HEK293 (cell line): ENCODE data around the gene CLDN3.

ENCODE experiments used
- CTCF ChIA-PET: fragments of 350-600 bp; formaldehyde crosslinking; extraction: SDS; loops from one replicate; lab custom pipeline; 2021; ENCODE audit warnings: antibody characterized with exemption; lab: Yijun Ruan, JAX
- POLR2A ChIA-PET: fragments of 300-600 bp; formaldehyde crosslinking; extraction: SDS; loops from one replicate; lab custom pipeline; 2020; ENCODE audit warnings: antibody characterized with exemption, inconsistent platforms; lab: Yijun Ruan, JAX
- H3K27ac ChIP-seq: fragments of 200-500 bp; sonication (Bioruptor generic); 2 replicates; pipeline ENCODE4 v1.5.1; 2014; ENCODE audit warnings: low read depth, low read length, control low read depth, inconsistent platforms; ENCODE audit errors: extremely low read depth
- H3K36me3 ChIP-seq, 2 experiments: fragments of 200-500 bp in 1 of 2; sonication (Bioruptor generic) in 1 of 2; 1 replicate in 1 of 2; 2 replicates in 1 of 2; pipeline ENCODE4 v1.5.1; 2014 to 2017; ENCODE audit warnings: inconsistent platforms in 2 of 2, low read length in 2 of 2; ENCODE audit not compliant: control insufficient read depth in 2 of 2, insufficient read depth in 1 of 2
- H3K4me1 ChIP-seq: fragments of 200-500 bp; sonication (Bioruptor generic); 2 replicates; pipeline ENCODE4 v1.5.1; 2014; ENCODE audit warnings: mild to moderate bottlenecking, low read length, inconsistent platforms; ENCODE audit not compliant: control insufficient read depth, insufficient read depth
- H3K4me3 ChIP-seq: 2 replicates; pipeline ENCODE4 v1.5.1; 2011; ENCODE audit warnings: low read depth, mild to moderate bottlenecking, control low read depth, low read length, moderate library complexity
- H3K9me3 ChIP-seq: fragments of 200-500 bp; sonication (Bioruptor generic); 2 replicates; pipeline ENCODE4 v1.5.1; 2014; ENCODE audit warnings: low read depth, low read length, inconsistent platforms; ENCODE audit not compliant: control insufficient read depth, insufficient read depth
- ATF2 ChIP-seq: fragments of 450-650 bp; formaldehyde crosslinking; IDR thresholded peaks from 2 replicates; pipeline ENCODE4 v1.5.1; 2016; ENCODE audit warnings: missing biosample characterization, missing genetic modification characterization, low read depth
- GLIS1 ChIP-seq: fragments of 450-650 bp; formaldehyde crosslinking; IDR thresholded peaks from 2 replicates; pipeline ENCODE4 v1.5.1; 2016; ENCODE audit warnings: missing biosample characterization, missing genetic modification characterization
- PRDM10 ChIP-seq: fragments of 450-650 bp; formaldehyde crosslinking; IDR thresholded peaks from 2 replicates; pipeline ENCODE4 v1.5.1; 2016; ENCODE audit warnings: missing biosample characterization, missing genetic modification characterization
- RBAK ChIP-seq: fragments of 450-650 bp; formaldehyde crosslinking; IDR thresholded peaks from 2 replicates; pipeline ENCODE4 v1.5.1; 2016; ENCODE audit warnings: missing biosample characterization, missing genetic modification characterization
- YY1 ChIP-seq: fragments of 450-650 bp; formaldehyde crosslinking; IDR thresholded peaks from 2 replicates; pipeline ENCODE4 v1.5.1; 2018; ENCODE audit warnings: missing biosample characterization, missing genetic modification characterization
- ZBTB17 ChIP-seq: fragments of 450-650 bp; formaldehyde crosslinking; IDR thresholded peaks from 2 replicates; pipeline ENCODE4 v1.5.1; 2016; ENCODE audit warnings: missing biosample characterization, missing genetic modification characterization
- ZBTB6 ChIP-seq: fragments of 450-650 bp; formaldehyde crosslinking; IDR thresholded peaks from 2 replicates; pipeline ENCODE4 v1.5.1; 2017; ENCODE audit warnings: missing biosample characterization, missing genetic modification characterization
- ZFP69B ChIP-seq: fragments of 450-650 bp; formaldehyde crosslinking; IDR thresholded peaks from 2 replicates; pipeline ENCODE4 v1.5.1; 2016; ENCODE audit warnings: missing biosample characterization, missing genetic modification characterization
- ZIC2 ChIP-seq: fragments of 450-650 bp; formaldehyde crosslinking; IDR thresholded peaks from 2 replicates; pipeline ENCODE4 v1.5.1; 2016; ENCODE audit warnings: missing biosample characterization, missing genetic modification characterization
- ZNF18 ChIP-seq: fragments of 450-650 bp; formaldehyde crosslinking; IDR thresholded peaks from 2 replicates; pipeline ENCODE4 v1.5.1; 2016; ENCODE audit warnings: missing biosample characterization, missing genetic modification characterization
- ZNF292 ChIP-seq: fragments of 450-650 bp; formaldehyde crosslinking; IDR thresholded peaks from 2 replicates; pipeline ENCODE4 v1.5.1; 2016; ENCODE audit warnings: low read depth, missing biosample characterization, missing genetic modification characterization, borderline replicate concordance
- ZNF335 ChIP-seq: fragments of 450-650 bp; formaldehyde crosslinking; conservative IDR thresholded peaks from 2 replicates; pipeline ENCODE4 v1.5.1; 2016; ENCODE audit warnings: missing biosample characterization, missing genetic modification characterization
- ZNF350 ChIP-seq: fragments of 450-650 bp; formaldehyde crosslinking; IDR thresholded peaks from 2 replicates; pipeline ENCODE4 v1.5.0; 2017; ENCODE audit warnings: missing biosample characterization, mild to moderate bottlenecking, missing genetic modification characterization
- ZNF37A ChIP-seq: fragments of 450-650 bp; IDR thresholded peaks from 2 replicates; pipeline ENCODE4 v1.5.1; 2018; ENCODE audit warnings: missing biosample characterization, missing genetic modification characterization
- ZNF391 ChIP-seq: fragments of 450-650 bp; formaldehyde crosslinking; IDR thresholded peaks from 2 replicates; pipeline ENCODE4 v1.5.1; 2016; ENCODE audit warnings: low read depth, missing biosample characterization, missing genetic modification characterization, borderline replicate concordance
- ZNF558 ChIP-seq: fragments of 450-650 bp; formaldehyde crosslinking; IDR thresholded peaks from 2 replicates; pipeline ENCODE4 v1.5.1; 2016; ENCODE audit warnings: missing biosample characterization, missing genetic modification characterization
- ZNF561 ChIP-seq: fragments of 450-650 bp; IDR thresholded peaks from 2 replicates; pipeline ENCODE4 v1.5.1; 2018; ENCODE audit warnings: missing biosample characterization, missing genetic modification characterization, borderline replicate concordance

Gene CLDN3

GRCh38 chr7:73758581-73759138 is 11.4 kb downstream of the CLDN3 start:
- Histone ChIP-seq H3K36me3 (no peaks in the 10 kb centered on the region), H3K4me3 (no peak overlapping the region), H3K27ac (no peak overlapping the region), H3K9me3 (no peaks in the 10 kb centered on the region), H3K4me1 (no peaks in the 10 kb centered on the region)
- TF ChIP-seq ZNF18 (tag by site-specific recombination) (no peak), ZBTB17 (tag by site-specific recombination) (no peak), RBAK (tag by site-specific recombination) (no peak), ZNF37A (no peak), ZNF292 (tag by site-specific recombination) (no peak), ZNF335 (tag by site-specific recombination) (no peak), ZIC2 (tag by site-specific recombination) (0 out of 2 replicates have a peak, but pooled peaks have one; percentile 29), GLIS1 (tag by site-specific recombination) (peak; percentile 49; the same call in 1 of the 2 replicates), ATF2 (no peak), YY1 (tag by site-specific recombination) (no peak), ZBTB6 (tag by site-specific recombination) (no peak), ZNF558 (tag by site-specific recombination) (no peak), ZNF391 (no peak), ZFP69B (tag by site-specific recombination) (no peak), PRDM10 (tag by site-specific recombination) (no peak), ZNF350 (tag by site-specific recombination) (no peak), ZNF561 (tag by site-specific recombination) (no peak)
- ChIA-PET CTCF (no interaction called here), POLR2A (no interaction called here)
